Endothelial cell (in vitro differentiated cells): ENCODE measurements around the gene PTPRN2. TPM values are rescaled to one million over a fixed set of nuclear protein-coding genes. Genes with fewer than 3 reads are reported as not detected.

Experiments
- DNase-seq: peaks from one replicate; pipeline ENCODE4 v3.0.0; 2021; ENCODE audit warnings: low spot score
- H3K27ac Mint-ChIP-seq: one replicate; pipeline ENCODE4 v1.8.0; 2021; ENCODE audit warnings: mixed read lengths, inconsistent platforms; ENCODE audit not compliant: unreplicated experiment
- H3K27me3 Mint-ChIP-seq: one replicate; pipeline ENCODE4 v1.8.0; 2021; ENCODE audit warnings: mild to moderate bottlenecking, moderate library complexity, mixed read lengths, inconsistent platforms; ENCODE audit not compliant: unreplicated experiment
- H3K36me3 Mint-ChIP-seq: one replicate; pipeline ENCODE4 v1.8.0; 2021; ENCODE audit warnings: mild to moderate bottlenecking, low read depth, mixed read lengths, inconsistent platforms; ENCODE audit not compliant: unreplicated experiment
- H3K4me1 Mint-ChIP-seq: one replicate; pipeline ENCODE4 v1.8.0; 2021; ENCODE audit warnings: mild to moderate bottlenecking, mixed read lengths, inconsistent platforms; ENCODE audit not compliant: unreplicated experiment
- H3K4me3 Mint-ChIP-seq: one replicate; pipeline ENCODE4 v1.8.0; 2021; ENCODE audit warnings: mild to moderate bottlenecking, mixed read lengths, inconsistent platforms; ENCODE audit not compliant: unreplicated experiment
- H3K9me3 Mint-ChIP-seq: one replicate; pipeline ENCODE4 v1.8.0; 2021; ENCODE audit warnings: mixed read lengths, inconsistent platforms; ENCODE audit not compliant: unreplicated experiment
- CTCF ChIP-seq: fragments of 200-600 bp; sonication (generic); IDR thresholded peaks from one replicate; pipeline ENCODE4 v1.5.0; 2021; ENCODE audit warnings: antibody characterized with exemption; ENCODE audit not compliant: unreplicated experiment
- total RNA-seq: library from RNA; stranded (reverse); fragmentation: NEBNext Ultra II Directional; extraction: Animal tissue kit (Norgen Biotek cat#: 25700); gene quantifications from one replicate; pipeline ENCODE4 v1.2.1, GENCODE V29; 2021; ENCODE audit not compliant: unreplicated experiment

The PTPRN2 gene
- total RNA-seq, 1 donor from 2014 or later, result 0.18 TPM

DNA sequence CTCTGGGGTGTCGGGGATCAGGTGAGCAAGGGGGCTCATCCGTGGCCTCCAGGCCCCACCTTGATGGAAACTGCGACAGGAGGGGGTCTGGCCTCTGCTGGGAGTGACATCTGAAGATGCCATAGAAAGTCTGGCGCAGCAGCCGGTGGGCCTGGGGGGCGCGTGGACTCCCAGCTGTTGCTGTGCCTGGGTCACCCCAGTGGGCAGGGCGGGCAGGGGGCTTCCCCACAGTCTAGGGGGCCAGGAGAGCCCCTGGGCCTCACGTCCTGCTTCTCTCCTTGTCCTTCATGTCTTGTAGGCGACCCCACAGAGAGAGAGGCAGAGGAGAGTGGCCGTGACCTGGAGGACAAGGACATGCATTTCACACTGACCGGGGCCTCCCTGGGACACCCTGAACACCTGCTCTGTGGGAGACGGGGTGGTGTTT lies 800.3 kb downstream of the PTPRN2 start:
- no peaks in the 10 kb centered on the region for H3K4me1 Mint-ChIP-seq
- no peak for TF ChIP-seq CTCF
- H3K4me3 Mint-ChIP-seq, result no peak overlapping the region
- H3K27me3 Mint-ChIP-seq, result peaks cover 11% of the 10 kb centered on the region
- H3K9me3 Mint-ChIP-seq, result peaks cover 38% of the 10 kb centered on the region
- no peak for DNase-seq
- peaks cover 18% of the 10 kb centered on the region for H3K36me3 Mint-ChIP-seq
- no peak overlapping the region for H3K27ac Mint-ChIP-seq

GRCh38 chr7:157786375-157787274 lies 801.0 kb downstream of the PTPRN2 start:
- TF ChIP-seq CTCF, result no peak
- no peaks in the 10 kb centered on the region for H3K4me1 Mint-ChIP-seq
- no peak overlapping the region for H3K27ac Mint-ChIP-seq
- no peak overlapping the region for H3K4me3 Mint-ChIP-seq
- peaks cover 22% of the 10 kb centered on the region for H3K36me3 Mint-ChIP-seq
- peaks cover 11% of the 10 kb centered on the region for H3K27me3 Mint-ChIP-seq
- DNase-seq, result no peak
- H3K9me3 Mint-ChIP-seq, result peaks cover 42% of the 10 kb centered on the region

DNA sequence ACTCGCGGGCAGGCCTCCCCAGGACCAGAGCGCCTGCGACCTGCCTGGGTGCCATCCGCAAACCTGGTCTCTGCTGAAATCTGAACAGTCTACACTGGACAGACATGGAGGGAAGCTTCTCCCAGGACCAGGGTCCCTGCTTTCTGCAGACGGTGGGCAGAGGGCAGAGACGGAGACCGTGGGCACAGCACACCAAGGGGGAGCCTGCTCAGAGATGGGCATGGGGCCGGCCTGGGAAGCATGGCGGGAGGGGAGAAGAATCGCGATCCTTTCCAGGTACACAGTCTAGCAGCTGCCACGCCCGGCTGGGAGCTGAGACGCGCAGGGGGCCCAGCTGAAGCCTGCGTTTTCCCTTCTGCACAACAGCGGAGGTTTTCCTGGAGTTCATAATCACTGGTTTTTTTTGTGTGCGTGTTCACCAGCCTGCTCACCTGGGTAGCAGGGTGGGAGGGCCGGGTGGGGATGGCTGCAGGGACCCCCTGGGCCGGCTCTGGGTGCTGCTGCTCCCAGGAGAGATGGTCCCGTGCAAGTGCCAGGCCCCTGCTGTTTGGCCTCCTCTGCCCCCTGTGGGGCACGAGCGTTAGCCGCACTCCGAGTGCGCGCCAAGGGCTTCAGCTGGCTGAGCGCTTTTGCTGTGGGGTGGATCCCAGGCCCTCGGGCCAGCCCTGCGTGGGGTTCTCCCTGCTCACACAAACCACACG lies 802.0 kb downstream of the PTPRN2 start:
- Mint-ChIP-seq H3K4me1 (no peaks in the 10 kb centered on the region), H3K36me3 (peaks cover 28% of the 10 kb centered on the region), H3K27me3 (peaks cover 13% of the 10 kb centered on the region), H3K27ac (no peak overlapping the region), H3K4me3 (no peak overlapping the region), H3K9me3 (peaks cover 47% of the 10 kb centered on the region)
- TF ChIP-seq CTCF, result no peak
- no peak for DNase-seq

DNA sequence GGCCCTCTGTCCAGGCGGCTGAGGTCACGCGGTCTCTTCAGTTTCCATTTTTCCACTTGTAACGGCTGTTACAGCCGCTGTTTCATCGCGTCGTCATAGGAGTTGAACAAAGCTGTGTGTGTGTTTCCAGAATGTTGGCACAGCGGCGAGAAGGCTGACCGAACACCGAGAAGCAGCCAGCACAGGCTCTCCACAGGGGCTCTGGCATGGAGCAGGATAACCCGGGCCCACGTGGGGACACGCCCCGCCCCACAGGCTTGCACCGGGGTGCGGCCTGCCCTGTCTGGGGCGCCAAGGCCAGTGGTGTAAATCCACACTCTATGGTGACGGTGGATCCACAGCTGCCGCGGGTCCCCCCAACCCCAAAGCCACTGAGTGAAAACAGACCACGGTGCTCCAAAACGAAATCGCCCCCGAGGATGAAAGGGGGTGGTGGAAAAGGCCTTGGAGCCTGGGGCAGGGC lies 802.6 kb downstream of the PTPRN2 start:
- Mint-ChIP-seq H3K36me3 (peaks cover 24% of the 10 kb centered on the region), H3K4me3 (no peak overlapping the region), H3K4me1 (no peaks in the 10 kb centered on the region), H3K27ac (no peak overlapping the region), H3K9me3 (peaks cover 50% of the 10 kb centered on the region), H3K27me3 (peaks cover 11% of the 10 kb centered on the region)
- no peak for TF ChIP-seq CTCF
- DNase-seq, result no peak
